Colonic mucosa (tissue), 4 donors: ENCODE data around the gene MTMR12. TPM values are rescaled to one million over a fixed set of nuclear protein-coding genes. Genes with fewer than 3 reads are reported as not detected.

ENCODE experiments used
- DNase-seq: peaks from one replicate; pipeline ENCODE4 v3.0.0-alpha.2; 2020
- H3K27ac ChIP-seq: fragments of 200-600 bp; one replicate; pipeline ENCODE4 v1.8.0; 2021
- H3K27me3 ChIP-seq: fragments of 200-600 bp; one replicate; pipeline ENCODE4 v1.8.0; 2021
- H3K36me3 ChIP-seq: fragments of 200-600 bp; one replicate; pipeline ENCODE4 v1.8.0; 2021
- H3K4me1 ChIP-seq: fragments of 200-600 bp; one replicate; pipeline ENCODE4 v1.8.0; 2021; ENCODE audit warnings: mild to moderate bottlenecking
- H3K4me3 ChIP-seq: fragments of 200-600 bp; one replicate; pipeline ENCODE4 v1.8.0; 2021
- H3K9ac ChIP-seq, 2 donors: one replicate each; pipeline ENCODE4 v1.7.0; 2013; ENCODE audit warnings: control low read depth in 2 of 2, low read depth in 2 of 2, low read length in 2 of 2
- H3K9me3 ChIP-seq: fragments of 200-600 bp; one replicate; pipeline ENCODE4 v1.8.0; 2021
- intact Hi-C: fragments of 100-400 bp; cut with DNase I; formaldehyde crosslinking; loops from one replicate; pipeline ENCODE4 v1.14.1; 2022
- total RNA-seq, 2 donors: library from RNA; stranded (reverse); fragmentation: NEBNext Ultra II Directional in 1 of 2; extraction: Animal tissue kit (Norgen Biotek cat#: 25700) in 1 of 2; gene quantifications; one replicate each; pipeline ENCODE4 v1.2.1, GENCODE V29; 2021
- TF ChIP-seq, protein P1 (sequence below): fragments of 200-600 bp; IDR thresholded peaks from one replicate; pipeline ENCODE4 v1.8.0; 2022; ENCODE audit warnings: antibody characterized with exemption, mild to moderate bottlenecking
- donor health status: healthy.
- donor health status: DM: no; HTN: no; CAD: no.
- donor health status: DM: no; HTN: no; CAD: no.

MTMR12 gene
- total RNA-seq, 2 donors from 2014 or later = 23.2 to 23.8 TPM

DNA sequence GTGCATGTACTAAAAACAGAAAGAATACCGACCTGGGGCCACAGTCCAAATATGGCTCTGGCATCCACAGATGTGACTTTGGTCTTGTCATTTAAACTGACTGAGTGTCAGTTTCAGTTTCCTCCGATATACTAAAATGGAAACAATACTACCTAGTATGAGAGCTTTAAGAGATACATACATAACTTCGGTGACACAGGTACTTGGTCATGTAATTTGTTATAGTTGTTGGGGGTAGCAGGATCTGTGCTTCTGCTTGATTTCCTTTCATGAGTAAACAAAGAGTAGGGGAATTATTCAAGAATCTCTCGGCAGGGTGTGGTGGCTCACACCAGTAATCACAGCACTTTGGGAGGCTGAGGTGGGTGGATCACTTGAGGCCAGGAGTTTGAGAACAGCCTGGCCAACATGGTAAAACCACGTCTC is 32.1 kb downstream of the MTMR12 start:
- intact Hi-C loops = no loop called here
- no peak for DNase-seq
- Histone ChIP-seq H3K9ac (no peak overlapping the region), H3K27ac (no peak overlapping the region), H3K4me1 (peaks cover 10% of the 10 kb centered on the region), H3K9me3 (no peaks in the 10 kb centered on the region), H3K27me3 (no peaks in the 10 kb centered on the region), H3K4me3 (no peak overlapping the region), H3K36me3 (no peaks in the 10 kb centered on the region)
- TF ChIP-seq, protein P1, sequence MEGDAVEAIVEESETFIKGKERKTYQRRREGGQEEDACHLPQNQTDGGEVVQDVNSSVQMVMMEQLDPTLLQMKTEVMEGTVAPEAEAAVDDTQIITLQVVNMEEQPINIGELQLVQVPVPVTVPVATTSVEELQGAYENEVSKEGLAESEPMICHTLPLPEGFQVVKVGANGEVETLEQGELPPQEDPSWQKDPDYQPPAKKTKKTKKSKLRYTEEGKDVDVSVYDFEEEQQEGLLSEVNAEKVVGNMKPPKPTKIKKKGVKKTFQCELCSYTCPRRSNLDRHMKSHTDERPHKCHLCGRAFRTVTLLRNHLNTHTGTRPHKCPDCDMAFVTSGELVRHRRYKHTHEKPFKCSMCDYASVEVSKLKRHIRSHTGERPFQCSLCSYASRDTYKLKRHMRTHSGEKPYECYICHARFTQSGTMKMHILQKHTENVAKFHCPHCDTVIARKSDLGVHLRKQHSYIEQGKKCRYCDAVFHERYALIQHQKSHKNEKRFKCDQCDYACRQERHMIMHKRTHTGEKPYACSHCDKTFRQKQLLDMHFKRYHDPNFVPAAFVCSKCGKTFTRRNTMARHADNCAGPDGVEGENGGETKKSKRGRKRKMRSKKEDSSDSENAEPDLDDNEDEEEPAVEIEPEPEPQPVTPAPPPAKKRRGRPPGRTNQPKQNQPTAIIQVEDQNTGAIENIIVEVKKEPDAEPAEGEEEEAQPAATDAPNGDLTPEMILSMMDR = no peak

DNA sequence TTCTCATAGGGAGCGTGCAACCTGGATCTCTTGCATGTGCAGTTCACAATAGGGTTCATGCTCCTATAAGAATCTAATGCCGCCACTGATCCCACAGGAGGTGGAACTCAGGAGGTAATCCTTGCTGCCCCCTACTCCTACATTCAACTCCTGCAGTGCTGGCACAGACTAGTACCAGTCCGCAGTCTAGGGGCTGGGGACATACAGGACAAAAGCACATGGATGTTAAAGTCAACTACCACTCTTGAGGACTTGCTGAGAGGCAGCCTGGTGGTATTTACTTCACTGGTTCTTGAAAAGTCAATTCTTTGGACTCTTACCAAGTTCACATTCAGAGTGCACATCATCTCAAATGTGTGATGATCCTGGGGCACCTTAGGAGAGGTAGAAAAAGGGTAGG is 33.0 kb downstream of the MTMR12 start:
- H3K27ac ChIP-seq = no peak overlapping the region

DNA sequence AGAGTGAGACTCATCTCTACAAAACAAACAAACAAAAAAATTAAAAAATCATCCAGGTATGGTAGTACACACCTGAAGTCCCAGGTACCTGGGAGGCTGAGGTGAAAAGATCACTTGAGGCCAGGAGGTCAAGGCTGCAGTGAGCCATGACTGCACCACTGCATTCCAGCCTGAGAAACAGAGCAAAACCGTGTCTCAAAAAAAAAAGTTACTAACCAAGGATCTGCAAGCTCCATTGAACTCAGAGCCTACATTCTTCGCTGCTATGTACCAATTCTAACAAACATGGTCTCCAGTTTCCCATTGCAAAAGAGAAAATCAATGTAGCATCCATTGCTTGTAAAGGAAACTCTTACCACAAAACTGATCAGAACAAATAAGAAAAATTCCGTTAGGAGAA is 33.5 kb downstream of the MTMR12 start:
- no peaks in the 10 kb centered on the region for H3K27me3 ChIP-seq
- no peaks in the 10 kb centered on the region for H3K9me3 ChIP-seq
- intact Hi-C loops = no loop called here
- TF ChIP-seq, protein P1 = no peak
- no peak overlapping the region for H3K27ac ChIP-seq
- no peak overlapping the region for H3K4me3 ChIP-seq
- H3K36me3 ChIP-seq = no peaks in the 10 kb centered on the region
- no peak overlapping the region for H3K9ac ChIP-seq
- DNase-seq = no peak
- peaks cover 10% of the 10 kb centered on the region for H3K4me1 ChIP-seq

More for the DNA sequence above, 33.0 kb downstream of the MTMR12 start:
- Histone ChIP-seq H3K27me3 (no peaks in the 10 kb centered on the region), H3K4me1 (peaks cover 10% of the 10 kb centered on the region), H3K9me3 (no peaks in the 10 kb centered on the region), H3K9ac (no peak overlapping the region), H3K36me3 (no peaks in the 10 kb centered on the region), H3K4me3 (no peak overlapping the region)
- intact Hi-C loops = no loop called here
- no peak for DNase-seq
- TF ChIP-seq, protein P1 = no peak

DNA sequence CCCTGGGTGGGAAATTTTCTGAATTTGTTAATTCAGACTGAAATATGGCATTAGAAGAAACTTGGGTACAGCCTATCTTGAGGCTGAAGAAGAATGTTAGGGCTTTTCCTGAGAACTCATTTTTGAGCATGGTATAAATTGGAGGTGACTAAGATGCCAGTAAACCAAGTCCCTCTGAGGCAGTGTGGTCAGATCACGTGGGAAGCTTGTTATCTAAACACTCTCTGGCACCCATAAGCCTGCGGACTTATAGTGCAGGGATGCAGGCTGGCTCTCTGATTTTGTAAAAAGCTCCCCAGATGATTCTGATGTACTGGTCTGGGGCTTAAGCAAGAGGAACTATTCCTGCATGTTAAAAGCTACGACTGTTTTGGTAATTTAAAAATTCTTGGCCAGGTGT is 34.3 kb downstream of the MTMR12 start:
- peaks cover 10% of the 10 kb centered on the region for H3K4me1 ChIP-seq
- no peaks in the 10 kb centered on the region for H3K27me3 ChIP-seq
- H3K4me3 ChIP-seq = no peak overlapping the region
- intact Hi-C loops = no loop called here
- H3K9ac ChIP-seq = no peak overlapping the region
- no peaks in the 10 kb centered on the region for H3K9me3 ChIP-seq
- H3K27ac ChIP-seq = no peak overlapping the region
- no peak for DNase-seq
- H3K36me3 ChIP-seq = no peaks in the 10 kb centered on the region
- TF ChIP-seq, protein P1 = no peak

DNA sequence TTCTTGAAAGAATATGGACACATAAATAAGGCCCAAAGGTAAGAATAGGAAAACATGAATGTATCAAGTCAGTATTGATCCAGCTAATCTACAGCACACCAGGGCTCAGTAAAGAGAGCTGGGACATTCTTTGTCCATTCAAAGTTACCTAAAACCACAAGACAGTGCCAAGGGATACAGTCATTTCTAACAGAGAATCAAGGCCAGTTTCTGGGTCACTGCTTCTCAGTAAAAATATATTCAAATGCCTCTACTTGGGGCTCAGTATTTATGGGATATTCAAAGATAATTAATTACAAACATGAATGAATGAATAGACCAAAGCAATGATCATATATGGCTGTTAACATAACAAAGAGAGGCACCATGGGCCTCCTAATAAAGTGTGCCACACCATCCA is 34.9 kb downstream of the MTMR12 start:
- DNase-seq = no peak
- Histone ChIP-seq H3K9ac (no peak overlapping the region), H3K9me3 (no peaks in the 10 kb centered on the region), H3K4me1 (peaks cover 10% of the 10 kb centered on the region), H3K36me3 (no peaks in the 10 kb centered on the region), H3K4me3 (no peak overlapping the region), H3K27ac (no peak overlapping the region), H3K27me3 (no peaks in the 10 kb centered on the region)
- TF ChIP-seq, protein P1 = no peak
- intact Hi-C loops = no loop called here
